Measurements from ENCODE around the gene SKAP2. TPM values are rescaled to one million over a fixed set of nuclear protein-coding genes. Genes with fewer than 3 reads are reported as not detected.

The SKAP2 gene
- total RNA-seq, 6 donors from 2014 or later, result 21.7 to 57.2 (median 32.6) TPM

GRCh38 chr7:26880852-26881251, 16.5 kb upstream of the SKAP2 start:
- 74 to 75% methylated on average over 2 of the region's 2 CpGs for WGBS, 2 donors

GRCh38 chr7:26879671-26880070, 15.3 kb upstream of the SKAP2 start:
- H3K27ac ChIP-seq, result no peak overlapping the region
- no peak overlapping the region for H3K4me3 ChIP-seq
- WGBS, 2 donors, result 74 to 94% methylated on average over 1 of the region's 1 CpG
- peaks cover 0 to 11% (median 4%) of the 10 kb centered on the region in 4 donors for H3K9me3 ChIP-seq
- ATAC-seq (ENCODE audit: low FRiP score in 2 of 2) (no peak), DNase-seq (no peak)
- no peaks in the 10 kb centered on the region for H3K36me3 ChIP-seq
- TF ChIP-seq POLR2AphosphoS5 (IDR thresholded peaks at IDR 0.05) (no peak), POLR2A (IDR thresholded peaks at IDR 0.05) (no peak), EP300 (IDR thresholded peaks at IDR 0.05) (no peak), CTCF (IDR thresholded peaks at IDR 0.05) (no peak)
- no peaks in the 10 kb centered on the region for H3K4me1 ChIP-seq
- no peaks in the 10 kb centered on the region for H3K27me3 ChIP-seq

More at GRCh38 chr7:26880852-26881251, 16.5 kb upstream of the SKAP2 start:
- TF ChIP-seq CTCF (IDR thresholded peaks at IDR 0.05) (no peak), EP300 (IDR thresholded peaks at IDR 0.05) (no peak), POLR2AphosphoS5 (IDR thresholded peaks at IDR 0.05) (no peak), POLR2A (IDR thresholded peaks at IDR 0.05) (no peak)
- no peaks in the 10 kb centered on the region for H3K36me3 ChIP-seq
- no peak for ATAC-seq (ENCODE audit: low FRiP score in 2 of 2)
- peaks cover 3 to 11% (median 9%) of the 10 kb centered on the region in 4 donors for H3K9me3 ChIP-seq
- no peaks in the 10 kb centered on the region for H3K27me3 ChIP-seq
- H3K4me3 ChIP-seq, result no peak overlapping the region
- no peaks in the 10 kb centered on the region for H3K4me1 ChIP-seq
- no peak for DNase-seq
- H3K27ac ChIP-seq, result no peak overlapping the region

- Histone ChIP-seq H3K9me3 (no peaks in the 10 kb centered on the region), H3K27me3 (no peaks in the 10 kb centered on the region), H3K27ac (no peak overlapping the region), H3K4me1 (peaks cover 0 to 5% (median 2%) of the 10 kb centered on the region in 4 donors), H3K36me3 (no peaks in the 10 kb centered on the region), H3K4me3 (no peak overlapping the region)
- WGBS, 2 donors, result 77% methylated on average over 6 to 7 of the region's 7 CpGs
- no peak for TF ChIP-seq POLR2AphosphoS5 (IDR thresholded peaks at IDR 0.05)
- TF ChIP-seq EP300 (IDR thresholded peaks at IDR 0.05), result no peak
- no peak for TF ChIP-seq CTCF (IDR thresholded peaks at IDR 0.05)
- TF ChIP-seq POLR2A (IDR thresholded peaks at IDR 0.05), result no peak
- DNase-seq (no peak), ATAC-seq (ENCODE audit: low FRiP score in 2 of 2) (no peak)
Observed at GRCh38 chr7:26868841-26869495, 4.6 kb upstream of the SKAP2 start.

GRCh38 chr7:26865094-26865388, 651 bp upstream of the SKAP2 start:
- 3% methylated on average over 11 of the region's 11 CpGs for WGBS, 2 donors
- DNase-seq, result peak; percentile 76 to 82
- Histone ChIP-seq H3K4me3 (peak overlapping the region; percentile 52 to 74 (median 64)), H3K4me1 (peaks cover 0 to 28% (median 11%) of the 10 kb centered on the region in 4 donors), H3K27me3 (no peaks in the 10 kb centered on the region), H3K27ac (peak overlapping the region; percentile 94 to 99 (median 97)), H3K36me3 (no peaks in the 10 kb centered on the region), H3K9me3 (no peaks in the 10 kb centered on the region)
- peak; percentile 68 to 77 for ATAC-seq (ENCODE audit: low FRiP score in 2 of 2)
- no peak for TF ChIP-seq POLR2A (IDR thresholded peaks at IDR 0.05)
- TF ChIP-seq POLR2AphosphoS5 (IDR thresholded peaks at IDR 0.05), result no peak
- no peak for TF ChIP-seq EP300 (IDR thresholded peaks at IDR 0.05)
- TF ChIP-seq CTCF (IDR thresholded peaks at IDR 0.05), result no peak
